NCI-H1048 (cell line): ENCODE measurements around the gene MMP20.

ENCODE experiments used
- DNase-seq: peaks from one replicate; lab custom pipeline; 2025; lab: John Stamatoyannopoulos, UW

The MMP20 gene

DNA sequence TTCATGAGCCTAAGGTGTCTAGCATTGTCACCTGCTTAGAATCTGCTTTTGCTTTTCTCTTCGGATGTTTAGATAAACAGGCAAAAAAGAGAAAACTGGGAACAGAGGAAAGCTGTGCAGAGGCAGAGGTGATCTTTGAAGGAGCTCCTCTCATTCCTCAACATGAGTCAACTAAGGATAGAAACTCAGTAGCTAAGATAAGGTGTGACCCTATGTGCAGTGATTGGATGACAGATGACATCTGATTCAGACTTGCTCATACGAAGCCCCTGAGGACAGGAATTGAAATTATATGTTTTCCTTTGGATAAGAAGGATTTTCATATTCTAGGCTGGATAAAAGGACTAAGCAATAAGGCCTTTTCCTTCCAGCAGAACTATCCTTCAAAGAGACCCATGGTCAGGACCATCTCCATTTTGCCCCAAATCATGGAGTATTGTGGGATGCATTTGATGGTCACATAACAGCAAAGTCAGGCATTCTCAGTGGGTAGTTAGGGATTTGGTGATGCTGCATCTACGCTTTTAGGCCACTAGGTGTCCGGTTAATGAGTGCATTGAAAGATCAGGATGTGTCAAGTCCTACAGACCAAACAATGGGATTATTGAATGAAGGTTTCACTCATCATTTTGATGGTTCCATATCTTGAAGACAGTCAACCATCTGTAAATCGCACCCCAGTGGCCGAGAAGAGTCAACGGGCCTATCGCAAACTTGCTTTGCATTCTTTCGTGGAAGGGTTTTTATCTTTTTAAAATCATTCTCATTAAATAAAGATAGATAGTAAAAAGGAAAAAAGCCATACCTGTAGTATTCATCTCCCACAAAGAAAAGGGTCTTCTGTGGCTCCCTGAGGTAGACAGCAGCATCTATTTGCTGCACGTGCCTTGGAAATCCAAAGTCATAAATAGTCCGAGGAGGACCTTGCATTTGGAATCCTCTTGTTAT is 32.2 kb downstream of the MMP20 start:
- no peak for DNase-seq

DNA sequence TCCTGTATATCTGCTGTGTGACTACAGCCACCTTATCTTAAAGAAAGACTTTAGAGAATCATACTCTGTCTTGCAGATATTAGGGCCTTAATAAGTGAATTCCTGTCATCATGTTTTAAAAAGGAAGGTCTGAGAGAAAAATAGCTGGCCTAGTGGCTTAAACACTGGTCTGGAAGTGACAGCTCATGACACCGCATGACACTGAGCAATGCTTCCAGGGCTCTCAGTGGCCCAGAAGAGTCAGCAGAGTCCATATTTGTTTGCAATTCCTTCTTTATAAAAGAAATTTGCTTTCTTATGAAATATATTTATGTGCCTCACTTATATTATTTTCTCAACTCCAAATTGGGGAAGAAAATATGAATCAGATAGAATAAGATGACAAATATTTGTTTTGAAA is 33.0 kb downstream of the MMP20 start:
- DNase-seq = no peak

DNA sequence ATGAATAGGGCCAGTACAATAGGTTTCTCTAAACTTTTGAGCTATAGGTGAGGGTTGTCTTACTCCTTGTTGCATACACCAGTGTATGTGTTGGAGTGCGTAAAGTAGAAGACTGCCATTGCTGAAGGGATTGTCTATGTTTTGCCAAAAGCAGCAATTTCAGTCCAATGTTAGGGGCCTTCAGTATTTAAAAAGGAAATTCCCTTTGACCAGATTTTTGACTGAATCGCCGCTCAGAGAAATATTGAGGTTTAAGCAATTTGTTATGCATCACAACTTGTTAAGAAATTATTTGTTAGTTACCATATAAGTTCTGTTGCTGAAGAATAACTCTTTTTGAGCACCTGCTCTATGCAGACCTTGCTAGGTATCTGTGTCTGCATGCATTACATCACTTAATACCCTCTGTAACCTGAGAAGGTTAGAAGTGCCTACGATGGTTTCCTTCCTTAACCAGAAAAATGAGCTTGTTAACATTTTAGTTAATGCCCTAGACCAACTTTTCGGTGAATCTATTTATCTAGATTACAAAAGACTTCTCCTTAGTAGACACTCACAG is 33.9 kb downstream of the MMP20 start:
- DNase-seq = no peak

DNA sequence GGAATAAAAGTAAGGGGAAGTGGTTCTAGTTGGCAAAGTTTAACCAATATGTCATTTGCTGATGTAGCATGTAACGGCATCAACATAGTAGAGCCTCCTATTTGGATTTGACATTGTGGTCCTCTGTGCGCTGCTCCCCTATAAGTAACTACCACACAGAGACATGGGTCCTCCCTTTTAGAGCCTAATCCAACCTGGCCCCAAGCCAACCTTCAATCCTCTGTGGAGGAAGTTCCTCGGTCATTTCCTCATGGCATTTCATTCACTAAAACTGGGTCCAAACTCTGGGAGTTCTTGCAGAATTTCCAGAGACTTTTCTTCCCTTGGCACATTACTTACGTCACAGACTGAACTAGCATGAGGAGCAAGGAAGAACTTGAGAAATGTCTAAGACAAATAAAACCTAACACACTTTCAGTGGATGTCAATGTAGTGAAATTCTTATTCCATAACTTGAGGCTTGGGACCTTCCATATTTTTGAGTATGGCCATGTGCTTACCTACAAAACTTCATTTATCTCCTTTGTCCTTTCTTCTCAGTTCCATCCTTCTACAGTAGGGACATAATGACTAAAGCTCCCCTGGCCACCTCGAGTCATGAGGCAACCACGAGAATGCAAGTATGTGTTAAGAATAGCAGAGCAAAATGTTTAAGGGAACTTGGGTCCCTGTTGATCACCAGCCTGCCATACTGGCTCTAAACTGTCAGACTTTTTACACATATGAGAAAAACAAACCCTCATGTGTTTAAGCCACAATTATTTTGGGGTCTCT is 34.7 kb downstream of the MMP20 start:
- no peak for DNase-seq

DNA sequence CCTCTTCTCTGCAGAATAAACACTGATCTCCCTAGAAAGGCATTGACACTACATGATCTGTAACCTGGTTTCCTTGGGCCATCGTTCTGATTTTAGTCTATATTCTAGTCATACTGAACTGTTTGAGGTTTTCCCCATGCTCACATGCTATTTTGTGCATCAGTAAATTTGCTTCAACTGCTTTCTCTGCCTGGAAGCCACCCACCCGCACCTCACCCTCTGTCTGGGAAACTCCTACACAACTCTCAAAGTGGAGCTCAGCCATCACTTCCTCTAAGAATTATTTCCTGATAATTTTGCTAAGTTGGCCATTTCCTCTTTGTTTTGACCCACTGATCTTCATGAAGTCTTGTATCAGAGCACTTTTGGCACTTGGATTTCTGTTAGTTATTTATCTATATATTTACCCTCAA is 36.1 kb downstream of the MMP20 start:
- no peak for DNase-seq

DNA sequence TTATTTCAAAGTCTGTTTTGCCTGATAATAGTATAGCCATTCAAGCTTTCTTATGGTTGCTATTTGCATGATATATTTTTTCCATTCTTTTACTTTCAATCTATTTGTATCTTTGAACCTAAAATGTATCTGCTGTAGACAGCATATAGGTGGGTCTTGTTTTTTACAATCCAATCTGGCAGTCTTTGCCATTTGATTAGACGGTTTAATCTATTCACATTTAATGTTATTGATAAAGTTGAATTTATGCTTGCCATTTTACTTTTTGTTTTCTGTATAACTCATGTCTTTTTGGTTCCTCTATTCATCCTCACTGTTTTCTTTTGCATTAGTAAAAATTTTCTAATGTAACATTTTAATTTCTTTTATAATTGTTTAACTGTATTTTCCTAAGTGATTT is 37.4 kb downstream of the MMP20 start:
- DNase-seq = no peak

DNA sequence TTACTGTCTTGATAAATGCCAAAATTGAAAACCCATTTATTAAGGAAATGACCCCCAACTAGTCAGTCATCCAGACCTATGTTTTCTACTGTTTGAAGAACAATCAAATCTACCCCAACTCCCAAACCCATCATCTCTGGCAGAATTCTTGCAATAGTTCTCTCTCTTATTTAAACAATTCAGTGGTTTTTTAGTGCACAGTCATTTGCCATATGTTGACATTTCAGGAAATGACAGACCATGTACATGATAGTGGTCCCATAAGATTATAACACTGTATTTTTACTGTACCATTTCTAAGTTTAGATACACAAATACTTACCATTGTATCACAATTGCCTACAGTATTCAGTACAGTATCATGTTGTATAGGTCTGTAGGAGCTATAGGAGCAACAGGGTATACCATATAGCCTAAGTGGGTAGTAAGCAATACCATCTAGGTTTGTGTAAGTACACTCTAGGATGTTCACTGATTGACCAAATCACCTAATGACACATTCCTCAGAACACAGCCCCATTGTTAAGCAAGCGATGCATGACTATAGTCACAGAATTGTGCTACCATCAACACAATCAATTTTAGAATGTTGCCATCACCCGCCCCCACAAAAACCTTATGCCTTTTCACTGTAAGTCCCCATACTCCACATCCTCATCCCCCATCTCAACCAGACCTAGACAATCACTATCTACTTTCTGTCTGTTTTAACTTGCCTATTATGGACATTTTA is 41.8 kb downstream of the MMP20 start:
- DNase-seq = no peak

DNA sequence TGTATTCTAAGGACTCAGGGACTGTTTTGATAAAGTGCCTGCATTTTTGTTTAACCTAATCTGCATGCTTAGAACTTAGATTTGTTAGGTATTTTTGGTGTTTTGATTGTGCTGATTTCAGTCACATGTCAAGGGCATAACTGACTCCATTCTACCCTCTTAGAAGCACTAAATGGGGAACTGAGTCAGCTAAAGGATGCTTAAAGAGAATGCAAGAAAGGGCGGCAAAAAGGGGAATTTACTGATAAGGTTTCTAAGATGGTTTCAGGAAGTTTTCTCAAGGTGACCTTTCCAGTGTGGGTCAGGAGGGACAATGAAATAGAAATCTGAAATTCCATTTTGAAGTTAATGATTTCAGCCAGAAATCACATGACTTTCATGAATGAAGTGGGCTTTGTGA is 43.0 kb downstream of the MMP20 start:
- DNase-seq = no peak

DNA sequence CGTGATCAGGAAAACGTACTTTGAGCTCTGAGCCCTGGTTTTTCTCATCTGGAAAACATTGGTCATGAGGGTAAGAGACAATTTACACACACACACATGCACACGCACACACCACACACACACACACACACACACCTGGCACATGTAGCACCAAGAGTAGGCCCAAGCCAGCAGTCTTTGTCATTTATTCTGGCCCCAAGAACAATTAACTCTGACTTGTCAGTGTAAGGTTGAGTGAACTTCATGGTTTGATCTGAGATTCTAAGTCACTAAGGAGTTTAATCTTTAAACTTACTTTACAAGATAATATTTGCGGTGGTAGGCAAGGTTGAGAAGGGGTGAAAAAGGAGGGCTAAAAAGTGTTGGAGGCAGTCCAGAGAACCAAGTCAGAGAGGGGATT is 44.1 kb downstream of the MMP20 start:
- DNase-seq = no peak

DNA sequence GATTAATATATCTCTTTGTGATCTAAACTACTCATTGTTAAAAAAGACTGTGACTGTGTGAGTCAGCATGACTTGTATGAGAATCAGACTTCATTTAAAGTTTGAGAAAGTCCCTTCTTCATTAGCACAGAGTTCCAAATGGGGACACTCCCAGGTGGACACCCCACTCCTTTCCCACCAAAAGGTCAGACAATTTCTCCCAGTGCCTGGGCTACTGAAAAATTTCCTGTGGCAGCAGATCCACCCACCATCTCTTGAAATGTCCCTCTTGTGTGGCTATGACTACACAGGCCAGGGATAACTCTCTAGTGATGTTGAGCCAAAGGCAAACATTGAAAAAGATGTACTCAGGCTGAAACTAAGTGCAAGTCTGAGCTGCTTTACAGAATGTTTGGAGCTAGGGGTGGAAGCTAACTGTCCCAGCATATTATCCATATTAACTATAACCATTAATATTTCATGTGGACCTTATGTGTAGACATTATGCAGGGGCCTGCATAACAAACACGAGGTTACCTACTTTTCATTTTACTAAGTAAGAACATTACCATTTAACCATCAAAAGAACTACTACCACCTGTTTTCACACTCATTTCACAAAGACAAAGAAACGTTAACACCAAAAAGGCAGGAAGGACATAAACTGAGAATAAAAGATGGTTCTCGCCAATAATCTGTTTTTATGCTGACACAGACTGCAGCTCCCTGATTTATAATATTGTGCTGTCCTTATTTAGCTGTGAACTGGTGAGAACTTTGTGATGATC is 44.8 kb downstream of the MMP20 start:
- DNase-seq = no peak

DNA sequence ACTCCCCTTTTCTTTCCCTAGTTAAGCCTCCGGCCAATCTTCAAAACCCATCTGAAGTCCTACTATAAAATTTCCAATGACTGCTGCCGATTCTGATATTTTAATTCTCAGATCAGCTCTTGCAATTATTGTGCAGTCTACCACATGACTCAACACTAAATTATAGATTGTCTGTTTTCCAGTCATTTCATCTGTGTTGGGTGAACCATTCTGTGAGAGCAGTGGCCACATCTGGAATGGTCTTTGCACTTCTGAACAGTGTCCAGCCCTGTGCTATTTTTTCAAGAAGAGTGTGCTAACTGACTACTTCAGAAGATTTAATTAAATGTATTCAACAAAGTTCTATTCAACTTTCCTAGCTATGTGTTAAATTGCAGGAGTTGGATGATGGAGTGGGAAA is 47.4 kb downstream of the MMP20 start:
- no peak for DNase-seq

DNA sequence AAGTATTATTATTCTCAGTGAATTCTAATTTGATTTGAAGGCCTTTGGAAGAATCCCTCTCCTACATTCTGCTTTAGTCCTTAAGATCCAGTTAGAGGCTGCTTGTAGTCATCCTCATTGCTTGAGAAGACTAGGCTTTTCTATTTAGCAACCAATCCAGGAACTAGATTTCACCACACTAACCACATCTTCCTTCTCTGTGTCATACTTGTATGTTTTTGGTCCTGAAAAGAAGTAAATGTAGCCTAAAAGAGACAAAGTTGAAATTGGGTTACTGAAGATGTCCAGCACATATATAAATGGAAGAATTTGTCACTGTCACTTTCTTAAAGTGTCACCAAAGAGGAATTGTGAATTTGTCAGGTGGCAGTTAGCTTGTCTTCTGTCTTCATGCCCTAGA is 48.0 kb downstream of the MMP20 start:
- DNase-seq = no peak

DNA sequence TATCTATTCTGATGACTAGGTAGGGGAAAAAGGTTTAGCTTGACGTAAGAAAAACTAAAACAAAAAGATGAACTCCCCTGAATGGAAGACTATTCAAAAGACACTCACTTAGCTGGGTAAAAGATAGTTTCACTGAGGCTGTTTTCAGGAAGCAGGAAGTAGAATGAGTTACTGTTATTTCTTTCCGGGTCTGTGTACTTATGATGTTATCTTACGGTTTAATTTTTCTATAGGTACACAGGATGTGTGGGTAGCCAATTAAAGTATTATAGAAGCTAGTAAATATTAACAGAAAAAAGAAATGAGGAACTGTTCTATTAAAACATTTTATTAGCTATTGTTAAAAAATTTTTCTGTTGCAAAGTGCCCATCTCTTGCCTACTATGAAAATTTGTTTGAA is 48.8 kb downstream of the MMP20 start:
- DNase-seq = no peak

DNA sequence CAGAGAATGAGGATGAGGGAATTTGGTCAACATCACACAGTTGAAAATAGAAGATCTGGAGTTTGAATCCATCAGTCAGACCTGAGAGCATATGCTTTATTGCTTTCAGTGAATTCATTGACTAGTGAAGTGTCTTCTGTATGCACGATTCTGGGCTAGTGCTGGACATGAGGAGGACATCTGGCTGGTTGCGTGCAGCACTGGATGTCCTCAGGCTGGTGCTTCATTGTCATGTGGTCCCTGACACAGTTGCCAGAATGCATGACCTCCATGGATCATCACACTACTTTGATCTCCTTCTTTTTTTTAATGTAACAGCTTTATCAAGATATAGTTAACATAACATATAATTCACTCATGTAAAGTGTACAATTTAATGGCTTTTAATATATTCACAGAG is 50.1 kb downstream of the MMP20 start:
- no peak for DNase-seq

DNA sequence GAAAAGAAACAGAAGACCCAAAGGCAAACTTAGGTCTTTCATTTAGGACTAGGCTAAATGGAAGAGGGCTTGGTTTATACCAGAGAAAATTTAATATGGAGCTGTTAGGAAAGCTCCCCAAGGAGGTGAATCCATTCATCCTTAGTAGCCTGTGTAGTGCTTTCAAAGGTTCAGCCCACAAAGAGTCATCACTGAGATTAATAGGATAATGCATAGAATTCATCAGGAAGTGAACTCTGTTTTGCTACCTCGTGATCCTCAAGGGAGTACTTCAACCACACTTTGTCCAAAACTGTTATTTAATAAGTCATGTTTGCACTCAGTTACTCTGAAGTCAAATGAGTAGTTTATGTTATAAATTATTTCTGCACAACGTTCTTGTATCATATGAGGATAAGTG is 51.3 kb downstream of the MMP20 start:
- no peak for DNase-seq

DNA sequence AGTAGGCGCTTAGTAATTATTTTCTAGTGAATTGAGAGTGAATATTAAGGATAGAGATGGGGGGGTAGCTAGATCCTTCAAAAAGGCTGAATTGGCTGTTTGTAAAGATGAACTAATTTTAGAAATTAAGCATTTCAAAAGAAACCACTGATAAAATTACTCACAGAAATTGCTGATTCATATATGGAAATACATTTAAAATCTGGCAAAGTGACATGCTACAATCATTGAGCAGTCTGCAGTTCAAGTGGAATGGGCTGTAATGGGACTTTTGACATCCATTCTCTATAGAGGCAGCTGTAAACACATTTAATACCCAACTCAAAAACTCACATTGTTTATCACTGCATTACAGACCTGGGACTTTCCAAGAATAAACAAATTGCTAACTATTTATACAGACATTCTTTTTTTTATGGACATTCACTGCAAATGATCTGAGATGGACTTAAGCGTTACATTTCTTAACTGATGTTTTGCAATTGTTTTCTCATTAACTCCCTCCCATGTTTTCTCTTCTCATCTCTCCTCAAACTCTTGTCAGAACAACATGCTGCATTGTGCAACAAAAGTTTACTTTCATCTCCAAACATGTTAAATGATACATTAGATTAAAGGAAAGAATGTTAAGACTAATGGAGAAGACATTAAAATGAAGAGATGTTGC is 52.4 kb downstream of the MMP20 start:
- no peak for DNase-seq

DNA sequence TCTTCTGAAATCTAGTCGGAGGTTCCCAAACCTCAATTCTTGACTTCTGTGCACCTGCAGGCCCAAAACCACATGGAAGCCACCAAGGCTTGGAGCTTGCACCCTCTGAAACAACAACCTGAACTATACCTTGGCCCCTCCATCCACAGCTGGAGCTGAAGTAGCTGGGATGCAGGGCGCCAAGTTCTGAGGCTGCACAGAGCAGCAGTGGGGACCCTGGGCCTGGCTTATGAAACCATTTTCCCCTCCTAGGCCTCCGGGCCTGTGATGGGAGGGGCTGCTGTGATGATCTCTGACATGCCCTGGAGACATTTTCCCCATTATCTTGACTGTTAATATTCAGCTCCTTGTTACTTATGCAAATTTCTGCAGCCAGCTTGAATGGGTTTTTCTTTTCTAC is 56.3 kb downstream of the MMP20 start:
- no peak for DNase-seq

DNA sequence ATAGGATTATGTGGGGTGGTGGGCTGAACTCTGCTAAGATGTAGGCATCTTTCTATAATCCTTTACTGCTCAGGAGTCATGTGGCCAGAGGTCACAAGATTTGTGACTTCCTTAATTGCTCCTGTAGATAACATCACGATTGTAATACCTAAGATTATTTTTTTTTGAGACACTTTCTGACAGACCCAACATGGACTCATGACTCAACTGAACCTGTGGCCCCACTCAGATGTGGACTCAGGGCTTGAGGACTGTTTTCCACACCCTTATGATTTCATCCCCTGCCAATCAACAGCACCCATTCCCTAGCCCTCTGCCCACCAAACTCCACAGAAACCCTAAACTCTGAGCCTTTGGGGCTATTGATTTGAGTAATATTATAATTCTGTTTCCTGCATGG is 59.0 kb downstream of the MMP20 start:
- DNase-seq = no peak

DNA sequence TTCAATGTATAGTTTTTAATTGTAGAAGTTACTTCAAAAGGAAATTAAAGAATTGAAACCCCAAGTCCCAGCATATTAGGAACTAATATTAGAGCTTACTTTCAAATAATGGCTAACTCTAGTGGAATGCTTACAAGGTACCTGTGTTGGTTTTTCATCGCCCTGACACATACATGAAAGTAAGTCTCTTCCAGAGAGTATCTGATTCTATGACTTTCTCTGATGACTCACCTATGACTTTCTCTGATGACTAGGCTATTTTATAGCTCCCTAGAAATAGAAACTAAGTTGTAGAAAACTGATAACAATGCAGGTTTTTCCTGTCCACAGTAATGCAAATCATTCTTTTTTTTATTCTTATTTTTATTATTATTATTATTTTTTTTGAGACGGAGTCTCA is 61.0 kb downstream of the MMP20 start:
- no peak for DNase-seq

DNA sequence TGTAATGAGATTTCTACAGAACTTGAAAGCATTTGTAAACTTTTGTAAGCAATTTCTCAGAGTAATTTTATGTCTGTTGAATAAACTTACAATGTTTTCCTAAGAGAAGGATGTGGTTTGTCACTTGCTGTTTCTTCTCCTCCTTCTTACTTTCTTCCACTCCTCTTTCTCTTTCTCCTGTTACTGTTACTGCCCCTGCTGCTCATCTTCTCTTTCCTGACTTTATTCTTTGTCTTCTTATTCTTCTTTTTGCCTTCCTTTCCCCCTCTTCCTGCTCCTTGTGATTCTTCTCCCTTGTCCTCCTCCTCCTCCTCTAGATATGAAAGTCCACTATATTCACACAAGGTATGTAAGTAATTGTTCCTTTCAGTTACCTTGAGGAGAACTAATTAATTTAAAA is 63.5 kb downstream of the MMP20 start:
- DNase-seq = no peak

DNA sequence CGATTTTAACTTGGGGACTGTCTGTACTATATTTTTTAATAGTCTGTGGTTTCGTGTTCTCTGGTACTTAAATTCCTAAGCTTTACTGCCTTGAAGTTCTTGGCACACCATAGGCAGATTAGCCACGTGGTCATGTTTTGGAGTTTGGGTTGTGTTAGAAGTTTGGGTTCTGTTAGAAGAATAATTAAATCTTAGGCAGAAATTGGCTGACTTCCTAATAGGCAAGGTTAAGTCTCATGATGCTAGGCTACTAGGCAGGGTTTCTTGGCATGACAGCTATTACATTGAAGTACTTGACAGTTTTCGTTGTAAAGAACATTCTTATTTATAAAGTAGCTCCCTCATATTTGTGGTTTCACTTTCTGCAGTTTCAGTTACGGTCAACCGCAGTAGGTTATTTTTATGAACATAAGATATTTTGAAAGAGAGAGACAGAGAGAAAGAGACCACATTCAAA is 64.5 kb downstream of the MMP20 start:
- DNase-seq = no peak
